GM12878 (cell line): Measurements from ENCODE around the gene PTPRB. TPM values are rescaled to one million over a fixed set of nuclear protein-coding genes. Genes with fewer than 3 reads are reported as not detected.

Experiments
- ATAC-seq: fragments of 200-7000 bp; cut with Tn5 transposase; 3 replicates; pipeline ENCODE4 v1.9.1; 2020; ENCODE audit warnings: mild to moderate bottlenecking, moderate library complexity
- BruUV-seq: library from RNA; stranded (reverse); fragments of 400-500 nt; replicated peaks from 2 replicates; lab custom pipeline; 2021; lab: Mats Ljungman, UMichigan
- CTCF ChIA-PET: fragments of 300-600 bp; sonication (Branson Sonifier 250); formaldehyde crosslinking; extraction: SDS; loops from one replicate; lab custom pipeline; 2021; ENCODE audit warnings: inconsistent platforms; lab: Yijun Ruan, JAX
- POLR2A ChIA-PET: fragments of 350-600 bp; formaldehyde crosslinking; extraction: SDS; loops from one replicate; lab custom pipeline; 2021; ENCODE audit warnings: inconsistent platforms; lab: Charles Lee
- RAD21 ChIA-PET: fragments of 300-600 bp; sonication (Branson Sonifier 250); formaldehyde crosslinking; loops from one replicate; lab custom pipeline; 2023; ENCODE audit warnings: antibody characterized with exemption; ENCODE audit not compliant: unreplicated experiment; lab: Charles Lee
- SMC1A ChIA-PET: fragments of 300-600 bp; sonication (Branson Sonifier 250); formaldehyde crosslinking; loops from one replicate; lab custom pipeline; 2023; ENCODE audit not compliant: unreplicated experiment, uncharacterized antibody; lab: Charles Lee
- DNase-seq: peaks from one replicate; pipeline ENCODE4 v3.0.0-alpha.2; 2011; ENCODE audit warnings: low read depth, low spot score
- FAIRE-seq: peaks from 3 replicates; lab custom pipeline; 2011; peaks lifted over from hg19 to GRCh38; lab: Jason Lieb, UNC
- H2AFZ ChIP-seq: 2 replicates; pipeline ENCODE4 v1.6.0; 2011; ENCODE audit warnings: low read depth, low read length, control low read depth; ENCODE audit not compliant: control insufficient read depth
- H3K27ac ChIP-seq: 2 replicates; pipeline ENCODE4 v1.5.1; 2011; ENCODE audit warnings: control low read depth; ENCODE audit not compliant: control insufficient read depth, insufficient read depth
- H3K27me3 ChIP-seq, 2 experiments: replicated peaks in 1 of 2; 2 replicates each; pipeline versions ENCODE4 v1.6.0 to v1.6.1; 2011; ENCODE audit warnings: low read length in 1 of 2; ENCODE audit not compliant: control insufficient read depth in 2 of 2, insufficient read depth in 2 of 2
- H3K36me3 ChIP-seq, 2 experiments: 2 replicates each; pipeline ENCODE4 v1.5.1; 2011; ENCODE audit warnings: low read length in 1 of 2; ENCODE audit not compliant: control insufficient read depth in 2 of 2, insufficient read depth in 2 of 2
- H3K4me1 ChIP-seq: 2 replicates; pipeline ENCODE4 v1.6.1; 2011; ENCODE audit warnings: mild to moderate bottlenecking, low read length, moderate library complexity, mixed read lengths; ENCODE audit not compliant: control insufficient read depth, insufficient read depth
- H3K4me2 ChIP-seq: 2 replicates; pipeline ENCODE4 v1.6.0; 2011; ENCODE audit warnings: control low read depth; ENCODE audit not compliant: control insufficient read depth, insufficient read depth
- H3K4me3 ChIP-seq: fragments of 200-600 bp; sonication (generic); 2 replicates; pipeline ENCODE4 v1.5.1; 2016
- H3K79me2 ChIP-seq: 2 replicates; pipeline ENCODE4 v1.6.0; 2011; ENCODE audit warnings: low read length; ENCODE audit not compliant: control insufficient read depth, insufficient read depth
- H3K9ac ChIP-seq: 2 replicates; pipeline ENCODE4 v1.8.0; 2011; ENCODE audit warnings: low read length, control low read depth, mixed read lengths; ENCODE audit not compliant: control insufficient read depth, insufficient read depth
- H3K9me3 ChIP-seq: replicated peaks from 3 replicates; pipeline ENCODE4 v1.5.1; 2011; ENCODE audit warnings: mild to moderate bottlenecking, low read length; ENCODE audit not compliant: control insufficient read depth, insufficient read depth
- H4K20me1 ChIP-seq: 2 replicates; pipeline ENCODE4 v1.6.0; 2011; ENCODE audit not compliant: control insufficient read depth, insufficient read depth
- ATF7 ChIP-seq: fragments of 450-650 bp; IDR thresholded peaks from 2 replicates; pipeline ENCODE4 v1.6.1; 2016; ENCODE audit warnings: low read depth, mild to moderate bottlenecking
- CREM ChIP-seq: IDR thresholded peaks from 2 replicates; pipeline ENCODE4 v1.6.1; 2014; ENCODE audit warnings: antibody characterized with exemption, low read depth
- EZH2 ChIP-seq: IDR thresholded peaks from 2 replicates; pipeline ENCODE4 v1.6.1; 2012; ENCODE audit warnings: low read depth, mild to moderate bottlenecking, control low read depth, inconsistent platforms, low read length, borderline replicate concordance; ENCODE audit not compliant: control insufficient read depth
- HDAC6 ChIP-seq: fragments of 200-600 bp; sonication (generic); IDR thresholded peaks from one replicate; pipeline ENCODE4 v1.8.0; 2017; ENCODE audit warnings: antibody characterized with exemption; ENCODE audit not compliant: unreplicated experiment
- NR2C1 ChIP-seq: fragments of 450-650 bp; IDR thresholded peaks from 2 replicates; pipeline ENCODE4 v1.6.1; 2017; ENCODE audit warnings: antibody characterized with exemption, mild to moderate bottlenecking, moderate library complexity
- NR2F1 ChIP-seq: fragments of 450-650 bp; conservative IDR thresholded peaks from 2 replicates; pipeline ENCODE4 v1.6.1; 2017; ENCODE audit warnings: mild to moderate bottlenecking
- POLR2AphosphoS5 ChIP-seq: IDR thresholded peaks from 2 replicates; pipeline ENCODE4 v1.6.1; 2011; ENCODE audit warnings: mild to moderate bottlenecking, low read length, inconsistent platforms
- SMAD1 ChIP-seq: fragments of 450-650 bp; IDR thresholded peaks from 2 replicates; pipeline ENCODE4 v1.6.1; 2018; ENCODE audit warnings: mild to moderate bottlenecking, low read depth; ENCODE audit not compliant: partially characterized antibody
- STAT3 ChIP-seq: IDR thresholded peaks from 2 replicates; pipeline ENCODE4 v1.6.1; 2011; ENCODE audit warnings: low read depth, low read length, improper control_type of control experiment
- TCF12 ChIP-seq: IDR thresholded peaks from 2 replicates; pipeline ENCODE4 v1.6.1; 2011; ENCODE audit warnings: low read depth, mild to moderate bottlenecking, low read length
- YBX1 ChIP-seq: fragments of 450-650 bp; IDR thresholded peaks from 2 replicates; pipeline ENCODE4 v1.6.1; 2016; ENCODE audit warnings: antibody characterized with exemption
- YY1 ChIP-seq: IDR thresholded peaks from 2 replicates; pipeline ENCODE4 v1.6.1; 2011; ENCODE audit warnings: low read depth, mild to moderate bottlenecking, low read length
- ZZZ3 ChIP-seq: IDR thresholded peaks from 2 replicates; pipeline ENCODE4 v1.6.1; 2011; ENCODE audit warnings: low read depth; ENCODE audit not compliant: control insufficient read depth, insufficient read length
- WGBS: methylation state at CpG from one replicate; pipeline ENCODE4 v1.1.6; 2016; ENCODE audit warnings: low lambda C conversion rate; ENCODE audit not compliant: insufficient replicate concordance, insufficient coverage; ENCODE audit errors: missing lambda C conversion rate; 5-methylcytosine and 5-hydroxymethylcytosine counted together
- in situ Hi-C: fragments of 300-500 bp; cut with MboI; formaldehyde crosslinking; loops from 9 replicates; pipeline ENCODE4 v1.14.3; 2018; ENCODE audit warnings: mixed read lengths
- intact Hi-C: fragments of 100-400 bp; cut with micrococcal nuclease; formaldehyde crosslinking; loops from one replicate; pipeline ENCODE4 v1.14.2; 2022; ENCODE audit not compliant: unreplicated experiment
- polyA plus RNA-seq, 11 experiments: library from polyadenylated mRNA; depleted of rRNA in 4 of 11; unstranded in 6 of 11; stranded (reverse) in 5 of 11; fragments of >200 nt; fragmentation: Nextera tagmentation in 4 of 11; fragmentation: Illumina TruSeq in 1 of 11; extraction: Ambion mirVana in 4 of 11; extraction: Trizol in 1 of 11; gene quantifications; 1 replicate in 1 of 11; 2 replicates in 10 of 11; pipeline versions ENCODE4 v1.2.1 to v1.2.3, GENCODE V29; 2011 to 2016; ENCODE audit warnings: inconsistent platforms in 2 of 11, missing spikeins in 2 of 11, low read depth in 1 of 11
- total RNA-seq, 4 experiments: library from RNA; depleted of rRNA in 3 of 4; stranded (reverse); fragments of >200 nt in 3 of 4; fragmentation: Illumina TruSeq in 1 of 4; extraction: Trizol in 1 of 4; gene quantifications; 2 replicates each; pipeline versions ENCODE4 v1.2.1 to v1.2.3, GENCODE V29; 2013 to 2021
- TF ChIP-seq, protein P1 (sequence below): IDR thresholded peaks from 2 replicates; pipeline ENCODE4 v1.6.1; 2011; ENCODE audit warnings: low read depth, low read length, improper control_type of control experiment, borderline replicate concordance
- TF ChIP-seq, protein P2 (sequence below): fragments of 450-650 bp; formaldehyde crosslinking; IDR thresholded peaks from 2 replicates; pipeline ENCODE4 v1.5.0; 2022; ENCODE audit warnings: mild to moderate bottlenecking, missing genetic modification characterization

The PTPRB gene
- total and polyA plus RNA-seq, 10 of the 15 experiments (the other 5 are each of a cell fraction or from before 2014, with no cell fraction given): 0.03 to 0.35 (median 0.05) TPM

DNA sequence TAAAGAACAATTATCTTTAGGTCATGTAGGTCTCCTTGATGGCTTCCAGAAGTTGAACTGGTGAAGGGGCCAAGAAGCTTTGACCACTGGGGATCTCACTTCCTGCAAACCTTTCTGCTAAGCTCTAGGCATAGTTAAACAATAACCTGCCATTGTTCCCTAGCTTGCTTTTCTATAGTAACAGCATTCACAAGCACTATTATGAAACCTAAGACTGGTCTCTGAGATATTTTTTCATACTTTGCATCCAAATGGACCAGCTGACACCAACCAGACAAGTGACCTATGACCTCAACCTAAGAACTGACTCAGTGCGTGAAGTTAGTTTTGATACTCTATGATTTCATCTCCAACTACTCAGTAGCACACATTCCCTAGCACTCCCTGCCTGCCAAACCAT, 129.1 kb downstream of the PTPRB start:
- FAIRE-seq (no peak), DNase-seq (no peak), ATAC-seq (peak; percentile 65)
- ChIA-PET POLR2A (no interaction called here), SMC1A (interaction anchor here (0.8 to 1.1 kb wide), 3 partner anchors 10 to 26 kb away, joined by 3 read pairs; no protein-coding TSS in a partner anchor), CTCF (interaction anchor here (1.3 kb wide), 1 partner anchor 20 kb away, joined by 4 read pairs; no protein-coding TSS in a partner anchor), RAD21 (no interaction called here)
- no peaks in the 10 kb centered on the region for H3K79me2 ChIP-seq
- H3K4me3 ChIP-seq: no peak overlapping the region
- 94% methylated on average over 1 of the region's 1 CpG for WGBS
- H2AFZ ChIP-seq: no peak overlapping the region
- no peak overlapping the region for H3K9ac ChIP-seq
- intact Hi-C loops (no loop called here), in situ Hi-C loops (no loop called here)
- H3K4me1 ChIP-seq: no peaks in the 10 kb centered on the region
- H3K36me3 ChIP-seq: no peaks in the 10 kb centered on the region
- BruUV-seq: no TSS peak
- no peaks in the 10 kb centered on the region for H3K27me3 ChIP-seq
- no peak overlapping the region for H3K4me2 ChIP-seq
- H3K27ac ChIP-seq: no peak overlapping the region
- peak; percentile 30; the same call in 1 of the 2 replicates for TF ChIP-seq NR2C1
- TF ChIP-seq NR2F1: peak; percentile 66; the same call in 1 of the 2 replicates
- TF ChIP-seq, protein P1, sequence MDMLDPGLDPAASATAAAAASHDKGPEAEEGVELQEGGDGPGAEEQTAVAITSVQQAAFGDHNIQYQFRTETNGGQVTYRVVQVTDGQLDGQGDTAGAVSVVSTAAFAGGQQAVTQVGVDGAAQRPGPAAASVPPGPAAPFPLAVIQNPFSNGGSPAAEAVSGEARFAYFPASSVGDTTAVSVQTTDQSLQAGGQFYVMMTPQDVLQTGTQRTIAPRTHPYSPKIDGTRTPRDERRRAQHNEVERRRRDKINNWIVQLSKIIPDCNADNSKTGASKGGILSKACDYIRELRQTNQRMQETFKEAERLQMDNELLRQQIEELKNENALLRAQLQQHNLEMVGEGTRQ: no peak
- peaks cover 1% of the 10 kb centered on the region; the same call in 1 of the 3 replicates for H3K9me3 ChIP-seq
- no peaks in the 10 kb centered on the region for H4K20me1 ChIP-seq

DNA sequence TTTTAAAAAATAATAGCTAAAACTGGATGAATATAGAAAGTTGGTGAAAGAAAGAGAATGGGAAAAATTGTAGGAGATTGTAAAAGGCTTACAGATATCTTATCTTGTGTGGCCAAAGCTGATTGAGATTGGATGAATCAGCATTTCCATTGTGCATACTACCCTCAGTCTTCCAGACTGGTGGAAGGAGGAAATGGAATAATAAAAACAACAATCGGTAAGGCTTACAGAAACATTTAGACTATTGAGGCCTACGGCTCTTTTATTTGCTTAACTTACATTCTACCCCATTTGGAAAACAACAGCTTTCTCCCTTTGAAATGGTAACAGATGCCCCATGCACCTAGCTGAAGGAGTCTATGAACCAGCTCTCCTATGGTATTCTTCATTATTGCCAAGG, 129.8 kb downstream of the PTPRB start:
- CTCF ChIA-PET: interaction anchor here (1.3 kb wide), 1 partner anchor 19 kb away, joined by 4 read pairs; no protein-coding TSS in a partner anchor
- POLR2A ChIA-PET: no interaction called here
- Histone ChIP-seq H3K9ac (no peak overlapping the region), H3K36me3 (no peaks in the 10 kb centered on the region), H2AFZ (no peak overlapping the region), H3K79me2 (no peaks in the 10 kb centered on the region), H3K4me1 (no peaks in the 10 kb centered on the region), H3K4me2 (no peak overlapping the region), H3K27me3 (no peaks in the 10 kb centered on the region), H4K20me1 (no peaks in the 10 kb centered on the region), H3K4me3 (no peak overlapping the region), H3K27ac (no peak overlapping the region), H3K9me3 (peaks cover 1% of the 10 kb centered on the region; the same call in 1 of the 3 replicates)
- 77% methylated on average over 2 of the region's 2 CpGs for WGBS
- RAD21 ChIA-PET: no interaction called here
- ATAC-seq (no peak), FAIRE-seq (no peak), DNase-seq (no peak)
- BruUV-seq: no TSS peak
- in situ Hi-C loops: no loop called here
- intact Hi-C loops: no loop called here
- SMC1A ChIA-PET: interaction anchor here (0.9 to 1.1 kb wide), 2 partner anchors 11 to 25 kb away, joined by 3 read pairs; no protein-coding TSS in a partner anchor
- TF ChIP-seq YY1 (no peak), ATF7 (no peak), POLR2AphosphoS5 (no peak), STAT3 (no peak), TCF12 (no peak), YBX1 (no peak), SMAD1 (no peak), EZH2 (no peak), ZZZ3 (no peak), NR2F1 (no peak), CREM (no peak), HDAC6 (no peak)
- TF ChIP-seq, protein P2, sequence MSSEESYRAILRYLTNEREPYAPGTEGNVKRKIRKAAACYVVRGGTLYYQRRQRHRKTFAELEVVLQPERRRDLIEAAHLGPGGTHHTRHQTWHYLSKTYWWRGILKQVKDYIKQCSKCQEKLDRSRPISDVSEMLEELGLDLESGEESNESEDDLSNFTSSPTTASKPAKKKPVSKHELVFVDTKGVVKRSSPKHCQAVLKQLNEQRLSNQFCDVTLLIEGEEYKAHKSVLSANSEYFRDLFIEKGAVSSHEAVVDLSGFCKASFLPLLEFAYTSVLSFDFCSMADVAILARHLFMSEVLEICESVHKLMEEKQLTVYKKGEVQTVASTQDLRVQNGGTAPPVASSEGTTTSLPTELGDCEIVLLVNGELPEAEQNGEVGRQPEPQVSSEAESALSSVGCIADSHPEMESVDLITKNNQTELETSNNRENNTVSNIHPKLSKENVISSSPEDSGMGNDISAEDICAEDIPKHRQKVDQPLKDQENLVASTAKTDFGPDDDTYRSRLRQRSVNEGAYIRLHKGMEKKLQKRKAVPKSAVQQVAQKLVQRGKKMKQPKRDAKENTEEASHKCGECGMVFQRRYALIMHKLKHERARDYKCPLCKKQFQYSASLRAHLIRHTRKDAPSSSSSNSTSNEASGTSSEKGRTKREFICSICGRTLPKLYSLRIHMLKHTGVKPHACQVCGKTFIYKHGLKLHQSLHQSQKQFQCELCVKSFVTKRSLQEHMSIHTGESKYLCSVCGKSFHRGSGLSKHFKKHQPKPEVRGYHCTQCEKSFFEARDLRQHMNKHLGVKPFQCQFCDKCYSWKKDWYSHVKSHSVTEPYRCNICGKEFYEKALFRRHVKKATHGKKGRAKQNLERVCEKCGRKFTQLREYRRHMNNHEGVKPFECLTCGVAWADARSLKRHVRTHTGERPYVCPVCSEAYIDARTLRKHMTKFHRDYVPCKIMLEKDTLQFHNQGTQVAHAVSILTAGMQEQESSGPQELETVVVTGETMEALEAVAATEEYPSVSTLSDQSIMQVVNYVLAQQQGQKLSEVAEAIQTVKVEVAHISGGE (CRISPR knock-in tag): no peak
